ENCODE results near the gene FGFRL1. TPM values are rescaled to one million over a fixed set of nuclear protein-coding genes. Genes with fewer than 3 reads are reported as not detected.

The FGFRL1 gene
- total RNA-seq, 8 experiments from 2014 or later, result 5.4 to 42.4 (median 15.0) TPM

GRCh38 chr4:1001561-1002130 is 9.8 kb upstream of the FGFRL1 start:
- H3K4me1 ChIP-seq (replicated peaks in 1 of 2), result peaks cover 2 to 13% of the 10 kb centered on the region in 2 donors
- H3K27ac ChIP-seq, result no peak overlapping the region
- in situ Hi-C loops (cut with MboI; ENCODE audit: low pct_unique_long_range_greater_than_20kb in 2 of 9, low sequenced_read_pairs in 9 of 9, unreplicated experiment in 9 of 9), result no loop called here
- H3K4me3 ChIP-seq, result peak overlapping the region in 1 of 5 donors; percentile 25
- no peak for ATAC-seq (replicated peaks in 6 of 8)
- 0% methylated on average over 1 of the region's 48 CpGs; no CpG with 5 or more reads in 9 of the 10 experiments for WGBS, 10 experiments

- ATAC-seq (replicated peaks in 6 of 8), result peak; percentile 9 to 70 (median 48)
- 0% methylated on average over 2 to 9 of the region's 54 CpGs; no CpG with 5 or more reads in 8 of the 10 experiments for WGBS, 10 experiments
- in situ Hi-C loops (cut with MboI; ENCODE audit: low pct_unique_long_range_greater_than_20kb in 2 of 9, low sequenced_read_pairs in 9 of 9, unreplicated experiment in 9 of 9), result no loop called here
- peak overlapping the region in 2 of 5 donors; percentile 17 to 25 for H3K4me3 ChIP-seq
- peaks cover 2 to 13% of the 10 kb centered on the region in 2 donors for H3K4me1 ChIP-seq (replicated peaks in 1 of 2)
- no peak overlapping the region for H3K27ac ChIP-seq
Measured at GRCh38 chr4:1002131-1002630, 9.2 kb upstream of the FGFRL1 start.

- 0% methylated on average over 2 of the region's 75 CpGs; no CpG with 5 or more reads in 9 of the 10 experiments for WGBS, 10 experiments
- in situ Hi-C loops (cut with MboI; ENCODE audit: low pct_unique_long_range_greater_than_20kb in 2 of 9, low sequenced_read_pairs in 9 of 9, unreplicated experiment in 9 of 9), result no loop called here
- Histone ChIP-seq H3K27ac (no peak overlapping the region), H3K4me3 (peak overlapping the region in 2 of 5 donors; percentile 17 to 25), H3K4me1 (replicated peaks in 1 of 2) (peaks cover 0 to 11% of the 10 kb centered on the region in 2 donors)
- peak in 7 of 8 experiments; percentile 8 to 66 (median 45) for ATAC-seq (replicated peaks in 6 of 8)
Measured at GRCh38 chr4:1002631-1003251, 8.7 kb upstream of the FGFRL1 start.

GRCh38 chr4:1003271-1004070 is 8.0 kb upstream of the FGFRL1 start:
- WGBS, 10 experiments, result 75 to 100% (median 80%) methylated on average over 1 to 4 of the region's 63 CpGs; no CpG with 5 or more reads in 7 of the 10 experiments
- peaks cover 0 to 11% of the 10 kb centered on the region in 2 donors for H3K4me1 ChIP-seq (replicated peaks in 1 of 2)
- H3K27ac ChIP-seq, result no peak overlapping the region
- ATAC-seq (replicated peaks in 6 of 8), result peak in 5 of 8 experiments; percentile 5 to 57 (median 45)
- H3K4me3 ChIP-seq, result peak overlapping the region in 2 of 5 donors; percentile 17 to 25
- in situ Hi-C loops (cut with MboI; ENCODE audit: low pct_unique_long_range_greater_than_20kb in 2 of 9, low sequenced_read_pairs in 9 of 9, unreplicated experiment in 9 of 9), result no loop called here

- 27 to 60% methylated on average over 1 to 3 of the region's 13 CpGs; no CpG with 5 or more reads in 8 of the 10 experiments for WGBS, 10 experiments
- Histone ChIP-seq H3K4me3 (no peak overlapping the region), H3K4me1 (replicated peaks in 1 of 2) (peaks cover 3 to 14% of the 10 kb centered on the region in 2 donors), H3K27ac (no peak overlapping the region)
- in situ Hi-C loops (cut with MboI; ENCODE audit: low pct_unique_long_range_greater_than_20kb in 2 of 9, low sequenced_read_pairs in 9 of 9, unreplicated experiment in 9 of 9), result no loop called here
- no peak for ATAC-seq (replicated peaks in 6 of 8)
Measured at GRCh38 chr4:1004071-1004418, 7.4 kb upstream of the FGFRL1 start.

GRCh38 chr4:1004557-1005485 is 6.6 kb upstream of the FGFRL1 start:
- Histone ChIP-seq H3K4me3 (no peak overlapping the region), H3K27ac (no peak overlapping the region), H3K4me1 (replicated peaks in 1 of 2) (peaks cover 5 to 18% of the 10 kb centered on the region in 2 donors)
- no peak for ATAC-seq (replicated peaks in 6 of 8)
- in situ Hi-C loops (cut with MboI; ENCODE audit: low pct_unique_long_range_greater_than_20kb in 2 of 9, low sequenced_read_pairs in 9 of 9, unreplicated experiment in 9 of 9), result no loop called here
- WGBS, 10 experiments, result 59 to 100% (median 76%) methylated on average over 1 to 11 of the region's 25 CpGs; no CpG with 5 or more reads in 4 of the 10 experiments

- 66 to 93% (median 76%) methylated on average over 1 to 5 of the region's 5 CpGs; no CpG with 5 or more reads in 1 of the 10 experiments for WGBS, 10 experiments
- Histone ChIP-seq H3K27ac (no peak overlapping the region), H3K4me1 (replicated peaks in 1 of 2) (peaks cover 8 to 30% of the 10 kb centered on the region in 2 donors), H3K4me3 (no peak overlapping the region)
- ATAC-seq (replicated peaks in 6 of 8), result no peak
- in situ Hi-C loops (cut with MboI; ENCODE audit: low pct_unique_long_range_greater_than_20kb in 2 of 9, low sequenced_read_pairs in 9 of 9, unreplicated experiment in 9 of 9), result no loop called here
Measured at GRCh38 chr4:1006856-1007255, 4.6 kb upstream of the FGFRL1 start.

- ATAC-seq (replicated peaks in 6 of 8), result peak in 5 of 8 experiments; percentile 15 to 39 (median 26)
- Histone ChIP-seq H3K4me3 (peak overlapping the region; percentile 33 to 55 (median 41)), H3K27ac (no peak overlapping the region), H3K4me1 (replicated peaks in 1 of 2) (peaks cover 12 to 29% of the 10 kb centered on the region in 2 donors)
- in situ Hi-C loops (cut with MboI; ENCODE audit: low pct_unique_long_range_greater_than_20kb in 2 of 9, low sequenced_read_pairs in 9 of 9, unreplicated experiment in 9 of 9), result no loop called here
- 0 to 37% (median 9%) methylated on average over 2 to 10 of the region's 36 CpGs; no CpG with 5 or more reads in 4 of the 10 experiments for WGBS, 10 experiments
Measured at GRCh38 chr4:1008840-1009541, 2.4 kb upstream of the FGFRL1 start.

- no peak overlapping the region for H3K27ac ChIP-seq
- H3K4me3 ChIP-seq, result peak overlapping the region; percentile 33 to 55 (median 41)
- ATAC-seq (replicated peaks in 6 of 8), result peak; percentile 9 to 58 (median 32)
- in situ Hi-C loops (cut with MboI; ENCODE audit: low pct_unique_long_range_greater_than_20kb in 2 of 9, low sequenced_read_pairs in 9 of 9, unreplicated experiment in 9 of 9), result no loop called here
- 0 to 13% (median 0%) methylated on average over 1 to 4 of the region's 109 CpGs; no CpG with 5 or more reads in 7 of the 10 experiments for WGBS, 10 experiments
- peaks cover 20 to 37% of the 10 kb centered on the region in 2 donors for H3K4me1 ChIP-seq (replicated peaks in 1 of 2)
Measured at GRCh38 chr4:1009542-1010394, 1.7 kb upstream of the FGFRL1 start.

- in situ Hi-C loops (cut with MboI; ENCODE audit: low pct_unique_long_range_greater_than_20kb in 2 of 9, low sequenced_read_pairs in 9 of 9, unreplicated experiment in 9 of 9), result no loop called here
- peak in 3 of 8 experiments; percentile 17 to 51 (median 47) for ATAC-seq (replicated peaks in 6 of 8)
- peaks cover 28 to 44% of the 10 kb centered on the region in 2 donors for H3K4me1 ChIP-seq (replicated peaks in 1 of 2)
- H3K27ac ChIP-seq, result no peak overlapping the region
- WGBS, 10 experiments, result 0 to 16% (median 5%) methylated on average over 3 to 8 of the region's 36 CpGs; no CpG with 5 or more reads in 5 of the 10 experiments
- H3K4me3 ChIP-seq, result peak overlapping the region in 3 of 5 donors; percentile 22 to 57 (median 41)
Measured at GRCh38 chr4:1010395-1011021, 918 bp upstream of the FGFRL1 start.

- Histone ChIP-seq H3K4me3 (peak overlapping the region; percentile 22 to 57 (median 38)), H3K4me1 (replicated peaks in 1 of 2) (peaks cover 39 to 56% of the 10 kb centered on the region in 2 donors), H3K27ac (no peak overlapping the region)
- peak in 1 of 8 experiments; percentile 2 for ATAC-seq (replicated peaks in 6 of 8)
- in situ Hi-C loops (cut with MboI; ENCODE audit: low pct_unique_long_range_greater_than_20kb in 2 of 9, low sequenced_read_pairs in 9 of 9, unreplicated experiment in 9 of 9), result no loop called here
- no CpG with 5 or more reads among the region's 69 CpGs for WGBS, 10 experiments
Measured at GRCh38 chr4:1011666-1012033, 224 bp downstream of the FGFRL1 start.
